ENCODE measurements around the gene RPP25.
"Not testable (repeated sequence)": the region's sequence is repeated elsewhere in the genome, so short reads cannot be mapped to it uniquely, and the experiment has no call there.

Gene RPP25

GRCh38 chr15:74957476-74958035 is 984 bp upstream of the RPP25 start:
- Mint-ChIP-seq H3K27me3 (peaks cover 7% of the 10 kb centered on the region), H3K4me3 (peak overlapping the region; percentile 74), H3K27ac (no peak overlapping the region), H3K9me3 (ENCODE audit: low read depth) (no peaks in the 10 kb centered on the region), H3K36me3 (no peaks in the 10 kb centered on the region), H3K4me1 (ENCODE audit: low read depth) (peaks cover 31% of the 10 kb centered on the region)

- peak overlapping the region; percentile 28 for H3K27ac Mint-ChIP-seq
- peaks cover 4% of the 10 kb centered on the region for H3K27me3 Mint-ChIP-seq
- peaks cover 25% of the 10 kb centered on the region for H3K4me1 Mint-ChIP-seq (ENCODE audit: low read depth)
- H3K9me3 Mint-ChIP-seq (ENCODE audit: low read depth): no peaks in the 10 kb centered on the region
- peak overlapping the region; percentile 78 for H3K4me3 Mint-ChIP-seq
- H3K36me3 Mint-ChIP-seq: no peaks in the 10 kb centered on the region
These were observed 550 bp downstream of the RPP25 start for GRCh38 chr15:74955796-74956647.

GRCh38 chr15:74955017-74955416 is 1.6 kb downstream of the RPP25 start:
- H3K9me3 Mint-ChIP-seq (ENCODE audit: low read depth): no peaks in the 10 kb centered on the region
- H3K36me3 Mint-ChIP-seq: no peaks in the 10 kb centered on the region
- peaks cover 25% of the 10 kb centered on the region for H3K4me1 Mint-ChIP-seq (ENCODE audit: low read depth)
- H3K27ac Mint-ChIP-seq: no peak overlapping the region
- peaks cover 2% of the 10 kb centered on the region for H3K27me3 Mint-ChIP-seq
- peak overlapping the region; percentile 78 for H3K4me3 Mint-ChIP-seq

GRCh38 chr15:74954515-74954914 is 2.1 kb downstream of the RPP25 start:
- H3K36me3 Mint-ChIP-seq: no peaks in the 10 kb centered on the region
- peaks cover 24% of the 10 kb centered on the region for H3K4me1 Mint-ChIP-seq (ENCODE audit: low read depth)
- no peak overlapping the region for H3K27ac Mint-ChIP-seq
- H3K27me3 Mint-ChIP-seq: peaks cover 2% of the 10 kb centered on the region
- peak overlapping the region; percentile 78 for H3K4me3 Mint-ChIP-seq
- H3K9me3 Mint-ChIP-seq (ENCODE audit: low read depth): no peaks in the 10 kb centered on the region

GRCh38 chr15:74951006-74951405 is 5.6 kb downstream of the RPP25 start:
- H3K36me3 Mint-ChIP-seq: no peaks in the 10 kb centered on the region
- H3K9me3 Mint-ChIP-seq (ENCODE audit: low read depth): no peaks in the 10 kb centered on the region
- no peak overlapping the region for H3K27ac Mint-ChIP-seq
- H3K4me1 Mint-ChIP-seq (ENCODE audit: low read depth): peaks cover 11% of the 10 kb centered on the region
- H3K27me3 Mint-ChIP-seq: no peaks in the 10 kb centered on the region
- no peak overlapping the region for H3K4me3 Mint-ChIP-seq

GRCh38 chr15:74950078-74950908 is 6.3 kb downstream of the RPP25 start:
- H3K9me3 Mint-ChIP-seq (ENCODE audit: low read depth): no peaks in the 10 kb centered on the region
- no peak overlapping the region for H3K27ac Mint-ChIP-seq
- peaks cover 8% of the 10 kb centered on the region for H3K4me1 Mint-ChIP-seq (ENCODE audit: low read depth)
- no peaks in the 10 kb centered on the region for H3K36me3 Mint-ChIP-seq
- no peaks in the 10 kb centered on the region for H3K27me3 Mint-ChIP-seq
- H3K4me3 Mint-ChIP-seq: no peak overlapping the region

- Mint-ChIP-seq H3K27ac (peak within 1 kb of the TSS; percentile 94), H3K4me1 (ENCODE audit: low read depth) (peaks cover 30% of the 10 kb centered on the region), H3K4me3 (peak within 1 kb of the TSS; percentile 98), H3K27me3 (no peaks in the 10 kb centered on the region), H3K9me3 (ENCODE audit: low read depth) (no peaks in the 10 kb centered on the region), H3K36me3 (peaks cover 3% of the 10 kb centered on the region)
These were observed 18.8 kb downstream of the RPP25 start, which contains the start of gene COX5A for GRCh38 chr15:74937590-74938371. COX5A (minus strand) TSS chr15:74938073; CDS start chr15:74938014, 59 bp downstream.

- Mint-ChIP-seq H3K36me3 (peaks cover 3% of the 10 kb centered on the region), H3K27ac (peak overlapping the region; percentile 94), H3K9me3 (ENCODE audit: low read depth) (no peaks in the 10 kb centered on the region), H3K4me3 (peak overlapping the region; percentile 98), H3K4me1 (ENCODE audit: low read depth) (peaks cover 32% of the 10 kb centered on the region), H3K27me3 (no peaks in the 10 kb centered on the region)
These were observed 19.3 kb downstream of the RPP25 start for GRCh38 chr15:74937272-74937589.

GRCh38 chr15:74935193-74935592 is 21.4 kb downstream of the RPP25 start:
- Mint-ChIP-seq H3K4me1 (ENCODE audit: low read depth) (peaks cover 34% of the 10 kb centered on the region), H3K27ac (peak overlapping the region; percentile 62), H3K4me3 (peak overlapping the region; percentile 77)
- not testable (repeated sequence) for H3K36me3 Mint-ChIP-seq; H3K9me3 Mint-ChIP-seq (ENCODE audit: low read depth); H3K27me3 Mint-ChIP-seq

- peaks cover 3% of the 10 kb centered on the region for H3K36me3 Mint-ChIP-seq
- H3K27me3 Mint-ChIP-seq: no peaks in the 10 kb centered on the region
- no peak overlapping the region for H3K27ac Mint-ChIP-seq
- peaks cover 34% of the 10 kb centered on the region for H3K4me1 Mint-ChIP-seq (ENCODE audit: low read depth)
- H3K4me3 Mint-ChIP-seq: peak overlapping the region; percentile 7
- H3K9me3 Mint-ChIP-seq (ENCODE audit: low read depth): no peaks in the 10 kb centered on the region
These were observed 23.0 kb downstream of the RPP25 start for GRCh38 chr15:74933573-74933972.

GRCh38 chr15:74928771-74929198 is 27.8 kb downstream of the RPP25 start:
- H3K4me3 Mint-ChIP-seq: no peak overlapping the region
- no peaks in the 10 kb centered on the region for H3K27me3 Mint-ChIP-seq
- H3K27ac Mint-ChIP-seq: no peak overlapping the region
- H3K4me1 Mint-ChIP-seq (ENCODE audit: low read depth): peaks cover 9% of the 10 kb centered on the region
- no peaks in the 10 kb centered on the region for H3K9me3 Mint-ChIP-seq (ENCODE audit: low read depth)
- no peaks in the 10 kb centered on the region for H3K36me3 Mint-ChIP-seq

GRCh38 chr15:74924525-74924924 is 32.0 kb downstream of the RPP25 start:
- Mint-ChIP-seq H3K4me3 (no peak overlapping the region), H3K27me3 (no peaks in the 10 kb centered on the region), H3K36me3 (peaks cover 4% of the 10 kb centered on the region), H3K4me1 (ENCODE audit: low read depth) (no peaks in the 10 kb centered on the region), H3K27ac (no peak overlapping the region), H3K9me3 (ENCODE audit: low read depth) (no peaks in the 10 kb centered on the region)

- H3K9me3 Mint-ChIP-seq (ENCODE audit: low read depth): no peaks in the 10 kb centered on the region
- no peaks in the 10 kb centered on the region for H3K4me1 Mint-ChIP-seq (ENCODE audit: low read depth)
- no peak overlapping the region for H3K4me3 Mint-ChIP-seq
- no peak overlapping the region for H3K27ac Mint-ChIP-seq
- H3K27me3 Mint-ChIP-seq: no peaks in the 10 kb centered on the region
- H3K36me3 Mint-ChIP-seq: peaks cover 4% of the 10 kb centered on the region
These were observed 36.1 kb downstream of the RPP25 start for GRCh38 chr15:74920456-74920855.

GRCh38 chr15:74917676-74918075 is 38.9 kb downstream of the RPP25 start:
- no peaks in the 10 kb centered on the region for H3K27me3 Mint-ChIP-seq
- no peaks in the 10 kb centered on the region for H3K36me3 Mint-ChIP-seq
- no peak overlapping the region for H3K27ac Mint-ChIP-seq
- no peak overlapping the region for H3K4me3 Mint-ChIP-seq
- H3K4me1 Mint-ChIP-seq (ENCODE audit: low read depth): no peaks in the 10 kb centered on the region
- no peaks in the 10 kb centered on the region for H3K9me3 Mint-ChIP-seq (ENCODE audit: low read depth)

All from activated naive CD8-positive, alpha-beta T cell (primary cell).